ENCODE data around the gene NCKAP5. TPM values are rescaled to one million over a fixed set of nuclear protein-coding genes. Genes with fewer than 3 reads are reported as not detected.

The NCKAP5 gene
- total RNA-seq, 1 donor from 2014 or later = 8.8 TPM

- Histone ChIP-seq H3K27me3 (no peaks in the 10 kb centered on the region), H3K9me3 (no peaks in the 10 kb centered on the region), H3K4me1 (no peaks in the 10 kb centered on the region), H3K4me3 (no peak overlapping the region), H3K36me3 (no peaks in the 10 kb centered on the region), H3K27ac (no peak overlapping the region)
- intact Hi-C loops (cut with DNase I) = no loop called here
- TF ChIP-seq POLR2A (IDR thresholded peaks at IDR 0.05) (no peak), CTCF (IDR thresholded peaks at IDR 0.05) (no peak), POLR2AphosphoS5 (IDR thresholded peaks at IDR 0.05; ENCODE audit: insufficient read depth in 1 of 2, low read depth in 1 of 2) (no peak)
- no peak for DNase-seq (ENCODE audit: extremely low spot score in 2 of 2)
Observed at GRCh38 chr2:132741754-132742153, 826.5 kb downstream of the NCKAP5 start.

GRCh38 chr2:132740081-132740720, 828.1 kb downstream of the NCKAP5 start:
- H3K27ac ChIP-seq = no peak overlapping the region
- H3K36me3 ChIP-seq = no peaks in the 10 kb centered on the region
- H3K4me1 ChIP-seq = no peaks in the 10 kb centered on the region
- intact Hi-C loops (cut with DNase I) = no loop called here
- H3K4me3 ChIP-seq = no peak overlapping the region
- H3K9me3 ChIP-seq = no peaks in the 10 kb centered on the region
- H3K27me3 ChIP-seq = no peaks in the 10 kb centered on the region
- TF ChIP-seq POLR2AphosphoS5 (IDR thresholded peaks at IDR 0.05; ENCODE audit: insufficient read depth in 1 of 2, low read depth in 1 of 2) = no peak
- TF ChIP-seq CTCF (IDR thresholded peaks at IDR 0.05) = no peak
- TF ChIP-seq POLR2A (IDR thresholded peaks at IDR 0.05) = no peak
- DNase-seq (ENCODE audit: extremely low spot score in 2 of 2) = no peak

- no peak overlapping the region for H3K27ac ChIP-seq
- TF ChIP-seq POLR2AphosphoS5 (IDR thresholded peaks at IDR 0.05; ENCODE audit: insufficient read depth in 1 of 2, low read depth in 1 of 2) = no peak
- TF ChIP-seq CTCF (IDR thresholded peaks at IDR 0.05) = no peak
- no peak for TF ChIP-seq POLR2A (IDR thresholded peaks at IDR 0.05)
- no peaks in the 10 kb centered on the region for H3K9me3 ChIP-seq
- intact Hi-C loops (cut with DNase I) = no loop called here
- no peaks in the 10 kb centered on the region for H3K4me1 ChIP-seq
- H3K4me3 ChIP-seq = no peak overlapping the region
- DNase-seq (ENCODE audit: extremely low spot score in 2 of 2) = no peak
- H3K36me3 ChIP-seq = no peaks in the 10 kb centered on the region
- no peaks in the 10 kb centered on the region for H3K27me3 ChIP-seq
Observed at GRCh38 chr2:132738223-132738622, 830.0 kb downstream of the NCKAP5 start.

GRCh38 chr2:132736059-132736458, 832.2 kb downstream of the NCKAP5 start:
- no peak overlapping the region for H3K27ac ChIP-seq
- H3K9me3 ChIP-seq = no peaks in the 10 kb centered on the region
- H3K36me3 ChIP-seq = no peaks in the 10 kb centered on the region
- no peaks in the 10 kb centered on the region for H3K27me3 ChIP-seq
- no peak overlapping the region for H3K4me3 ChIP-seq
- DNase-seq (ENCODE audit: extremely low spot score in 2 of 2) = no peak
- H3K4me1 ChIP-seq = no peaks in the 10 kb centered on the region
- intact Hi-C loops (cut with DNase I) = no loop called here
- TF ChIP-seq CTCF (IDR thresholded peaks at IDR 0.05) (no peak), POLR2A (IDR thresholded peaks at IDR 0.05) (no peak), POLR2AphosphoS5 (IDR thresholded peaks at IDR 0.05; ENCODE audit: insufficient read depth in 1 of 2, low read depth in 1 of 2) (no peak)

GRCh38 chr2:132734961-132735360, 833.3 kb downstream of the NCKAP5 start:
- H3K27ac ChIP-seq = no peak overlapping the region
- no peak overlapping the region for H3K4me3 ChIP-seq
- H3K9me3 ChIP-seq = no peaks in the 10 kb centered on the region
- H3K36me3 ChIP-seq = no peaks in the 10 kb centered on the region
- H3K27me3 ChIP-seq = no peaks in the 10 kb centered on the region
- intact Hi-C loops (cut with DNase I) = no loop called here
- no peak for TF ChIP-seq POLR2A (IDR thresholded peaks at IDR 0.05)
- TF ChIP-seq POLR2AphosphoS5 (IDR thresholded peaks at IDR 0.05; ENCODE audit: insufficient read depth in 1 of 2, low read depth in 1 of 2) = no peak
- no peak for TF ChIP-seq CTCF (IDR thresholded peaks at IDR 0.05)
- H3K4me1 ChIP-seq = no peaks in the 10 kb centered on the region
- DNase-seq (ENCODE audit: extremely low spot score in 2 of 2) = no peak

Data from vagina (tissue), 2 donors.